HG02642 (cell line): ENCODE measurements around the gene GBP3.
"Not testable (repeated sequence)": the region's sequence is repeated elsewhere in the genome, so short reads cannot be mapped to it uniquely, and the experiment has no call there.

Experiments
- ATAC-seq: cut with Tn5 transposase; IDR thresholded peaks from one replicate; pipeline ENCODE4 v1.9.1; 2021; ENCODE audit warnings: mild to moderate bottlenecking; ENCODE audit not compliant: unreplicated experiment, poor library complexity

GBP3 gene

GRCh38 chr1:88980870-88981269, 41.8 kb downstream of the GBP3 start:
- no peak for ATAC-seq

- ATAC-seq = no peak
Measured at GRCh38 chr1:88979749-88980116, 42.9 kb downstream of the GBP3 start.

GRCh38 chr1:88979054-88979748, 43.5 kb downstream of the GBP3 start:
- ATAC-seq = no peak

- ATAC-seq = no peak
Measured at GRCh38 chr1:88976235-88976634, 46.4 kb downstream of the GBP3 start.

GRCh38 chr1:88974616-88975172, 48.0 kb downstream of the GBP3 start:
- not testable (repeated sequence) for ATAC-seq

- ATAC-seq = no peak
Measured at GRCh38 chr1:88973520-88974137, 49.0 kb downstream of the GBP3 start.

GRCh38 chr1:88961647-88962275, 60.9 kb downstream of the GBP3 start:
- ATAC-seq = no peak

GRCh38 chr1:88961081-88961480, 61.6 kb downstream of the GBP3 start:
- ATAC-seq = no peak
